ENCODE results near the gene SVEP1.
"Not testable (repeated sequence)": the region's sequence is repeated elsewhere in the genome, so short reads cannot be mapped to it uniquely, and the experiment has no call there.

SVEP1 gene

DNA sequence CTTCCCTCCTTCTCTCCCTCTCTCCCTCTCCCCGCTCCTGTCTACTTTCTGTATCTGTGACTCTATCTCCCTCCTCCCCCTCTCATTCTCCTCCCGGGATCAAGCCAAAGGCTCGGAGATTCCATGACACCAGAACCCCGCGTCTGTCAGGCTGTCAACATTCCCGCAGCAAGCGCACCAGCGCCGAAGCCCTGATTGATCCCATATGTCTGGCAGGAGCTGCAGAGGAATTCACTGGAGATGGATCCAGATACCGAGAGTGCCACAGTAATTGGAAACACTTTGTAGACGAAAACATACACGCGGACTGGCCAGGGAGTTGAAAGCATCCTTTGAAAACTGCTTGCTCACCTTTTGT lies 300 bp upstream of the SVEP1 start:
- in situ Hi-C loops (cut with HindIII; ENCODE audit: low sequenced_read_pairs) = no loop called here

DNA sequence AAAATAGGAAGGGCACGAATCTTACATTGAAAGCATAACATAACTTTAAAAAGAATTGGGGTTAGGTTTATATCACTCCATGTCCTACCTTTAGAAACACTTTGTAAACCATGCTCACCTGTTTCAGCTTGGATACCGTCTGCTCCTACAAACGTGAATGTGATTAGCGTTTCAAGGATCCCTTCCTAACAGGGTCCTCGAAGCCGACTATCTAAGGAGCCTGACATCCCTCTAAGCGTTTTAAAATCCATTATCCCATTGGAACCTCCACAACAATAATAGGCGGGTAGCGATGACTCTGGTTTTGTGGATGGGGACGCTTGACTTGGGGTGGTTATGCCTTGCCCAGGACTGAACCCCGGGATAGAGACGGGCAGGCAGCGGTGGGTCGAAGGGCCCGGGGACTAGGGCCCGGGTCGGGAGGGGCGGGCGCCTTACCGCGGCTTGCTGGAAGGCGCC lies 937 bp downstream of the SVEP1 start:
- in situ Hi-C loops (cut with HindIII; ENCODE audit: low sequenced_read_pairs) = no loop called here

DNA sequence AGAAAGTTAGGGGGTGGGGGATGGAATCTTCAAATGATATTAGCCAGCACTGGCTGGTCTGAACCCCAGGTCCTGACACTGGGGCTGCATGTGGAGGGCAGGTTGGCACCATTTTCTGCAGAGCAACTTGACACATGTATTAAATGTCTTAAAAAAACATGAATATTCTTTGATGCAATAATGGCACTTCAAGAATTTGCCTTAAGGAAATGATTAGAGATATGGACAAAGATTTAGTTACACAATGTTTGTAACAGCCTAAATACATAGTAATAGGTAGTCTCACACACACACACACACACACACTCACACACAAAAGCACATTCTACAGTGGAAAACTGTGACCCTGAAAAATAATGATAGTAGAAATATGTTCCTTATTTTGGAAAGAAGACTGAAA lies 3.6 kb downstream of the SVEP1 start:
- in situ Hi-C loops (cut with HindIII; ENCODE audit: low sequenced_read_pairs) = no loop called here

DNA sequence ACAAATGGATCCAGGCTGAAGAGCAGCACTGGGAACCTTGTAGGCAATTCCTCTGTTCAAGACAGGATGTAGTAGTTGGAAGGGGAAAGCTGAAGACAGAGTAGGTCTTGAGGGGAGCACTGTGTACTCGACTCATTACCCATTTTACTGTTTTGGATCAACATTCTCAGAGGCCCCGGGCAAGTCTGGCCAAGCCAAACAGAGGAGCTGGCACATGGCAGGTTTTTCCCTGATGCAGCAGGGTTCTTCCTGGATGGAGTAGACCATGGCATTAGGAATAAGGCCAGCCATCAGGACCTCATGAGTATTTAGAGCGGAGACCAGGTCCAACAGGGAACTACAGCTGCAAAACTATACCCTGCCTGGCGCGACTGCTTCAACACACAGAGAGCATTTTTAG lies 4.4 kb downstream of the SVEP1 start:
- in situ Hi-C loops (cut with HindIII; ENCODE audit: low sequenced_read_pairs) = no loop called here

DNA sequence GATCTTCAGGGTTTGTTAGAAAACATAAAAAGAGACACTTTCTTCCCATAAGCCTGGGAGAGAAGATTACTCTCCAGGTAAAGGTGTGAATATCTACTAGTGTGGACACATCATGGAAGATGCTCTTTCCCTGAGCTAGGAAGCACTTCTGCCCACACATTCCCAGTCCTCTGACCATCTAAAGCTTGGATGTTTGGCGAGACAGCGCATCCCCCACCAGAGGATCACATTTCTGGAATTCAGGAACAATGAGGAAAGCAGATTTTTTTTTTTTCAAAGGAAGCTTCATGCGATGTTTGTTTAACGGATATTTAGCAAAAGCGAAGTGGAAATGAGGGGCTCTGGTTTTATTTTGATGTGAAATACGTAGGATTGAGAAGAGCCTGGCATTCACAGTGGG lies 6.2 kb downstream of the SVEP1 start:
- in situ Hi-C loops (cut with HindIII; ENCODE audit: low sequenced_read_pairs) = loop anchor here (5.0 kb wide), 1 partner anchor 71 kb away; no protein-coding TSS in a partner anchor

DNA sequence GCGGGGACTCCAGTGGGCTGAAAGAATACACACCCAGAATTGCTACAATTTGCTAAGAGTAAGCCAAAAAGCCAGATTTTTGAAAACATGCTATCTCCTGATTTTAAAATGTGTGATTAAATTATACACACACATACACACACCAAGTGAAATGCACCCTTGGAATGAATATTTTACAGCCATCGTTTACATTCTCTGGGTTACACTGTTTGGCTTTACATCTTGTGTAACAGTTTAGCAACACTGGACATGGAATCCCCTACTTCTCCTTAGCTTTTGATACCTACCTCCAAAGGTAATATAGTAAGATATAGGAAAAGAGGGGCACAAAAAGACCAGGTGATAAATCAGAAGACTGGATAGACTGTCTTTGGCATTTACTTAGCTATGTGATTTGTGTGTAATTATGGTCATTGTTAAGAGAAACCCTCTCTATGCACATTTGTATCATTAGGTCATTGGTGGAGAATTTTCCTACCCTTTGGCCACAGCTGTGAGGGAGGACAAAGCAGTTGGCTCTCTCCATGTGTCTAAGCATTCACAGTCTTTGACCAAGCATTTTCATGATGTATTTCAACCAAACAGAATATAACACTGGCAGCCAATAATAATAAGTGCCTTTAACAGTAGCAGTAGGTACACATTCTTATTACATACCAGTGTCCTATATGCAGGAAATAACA lies 7.6 kb downstream of the SVEP1 start:
- in situ Hi-C loops (cut with HindIII; ENCODE audit: low sequenced_read_pairs) = loop anchor here (5.0 kb wide), 1 partner anchor 70 kb away; no protein-coding TSS in a partner anchor

DNA sequence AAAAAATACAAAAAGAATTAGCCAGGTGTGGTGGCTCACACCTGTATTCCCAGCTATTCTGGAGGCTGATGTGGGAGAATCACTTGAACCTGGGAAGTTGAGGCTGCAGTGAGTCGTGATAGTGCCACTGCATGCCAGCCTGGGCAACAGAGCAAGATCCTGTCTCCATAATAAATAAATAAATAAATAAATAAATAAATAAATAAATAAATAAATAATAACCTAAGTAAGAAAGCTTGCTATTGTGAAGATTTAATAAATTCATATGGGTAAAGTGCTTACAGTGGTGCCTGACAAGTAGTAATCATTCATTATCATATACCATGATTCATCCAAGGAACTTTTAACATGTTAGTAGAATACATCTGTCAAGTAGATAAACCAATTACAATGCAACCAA lies 13.4 kb downstream of the SVEP1 start:
- in situ Hi-C loops (cut with HindIII; ENCODE audit: low sequenced_read_pairs) = no loop called here

DNA sequence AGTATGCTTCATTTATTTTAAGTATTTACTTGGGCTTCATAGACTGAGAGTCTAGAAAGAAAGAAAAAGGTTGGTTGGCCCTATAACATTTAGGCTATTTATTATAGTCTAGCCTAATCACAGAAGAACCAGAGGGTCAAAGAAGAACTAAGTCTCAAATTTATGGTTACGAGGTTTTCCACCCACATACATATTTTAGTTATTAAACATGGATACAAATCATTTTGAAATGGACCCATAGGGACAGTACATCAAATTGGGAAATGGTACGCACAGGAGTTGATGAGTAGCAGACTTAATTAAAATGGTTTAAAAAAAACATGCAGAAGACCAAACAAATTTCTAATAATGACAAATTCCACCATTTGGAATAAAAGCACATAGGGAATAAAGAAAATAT lies 17.7 kb downstream of the SVEP1 start:
- in situ Hi-C loops (cut with HindIII; ENCODE audit: low sequenced_read_pairs) = no loop called here

DNA sequence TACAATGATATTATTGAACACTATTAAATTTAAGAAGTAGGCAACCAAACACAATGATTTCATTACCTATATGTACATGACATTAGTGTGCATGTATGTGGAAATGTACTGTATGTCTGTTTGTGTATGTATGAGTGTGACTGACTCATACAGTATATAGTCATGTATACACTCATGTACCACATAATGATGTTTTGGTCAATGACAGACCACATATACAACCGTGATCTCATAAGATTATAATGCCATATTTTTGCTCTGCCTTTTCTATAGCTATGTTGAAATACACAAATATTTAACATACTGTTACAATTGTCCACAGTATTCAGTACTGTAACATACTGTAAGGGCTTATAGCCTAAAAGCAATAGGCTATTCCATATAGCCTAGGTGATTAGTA lies 19.7 kb downstream of the SVEP1 start:
- in situ Hi-C loops (cut with HindIII; ENCODE audit: low sequenced_read_pairs) = no loop called here

DNA sequence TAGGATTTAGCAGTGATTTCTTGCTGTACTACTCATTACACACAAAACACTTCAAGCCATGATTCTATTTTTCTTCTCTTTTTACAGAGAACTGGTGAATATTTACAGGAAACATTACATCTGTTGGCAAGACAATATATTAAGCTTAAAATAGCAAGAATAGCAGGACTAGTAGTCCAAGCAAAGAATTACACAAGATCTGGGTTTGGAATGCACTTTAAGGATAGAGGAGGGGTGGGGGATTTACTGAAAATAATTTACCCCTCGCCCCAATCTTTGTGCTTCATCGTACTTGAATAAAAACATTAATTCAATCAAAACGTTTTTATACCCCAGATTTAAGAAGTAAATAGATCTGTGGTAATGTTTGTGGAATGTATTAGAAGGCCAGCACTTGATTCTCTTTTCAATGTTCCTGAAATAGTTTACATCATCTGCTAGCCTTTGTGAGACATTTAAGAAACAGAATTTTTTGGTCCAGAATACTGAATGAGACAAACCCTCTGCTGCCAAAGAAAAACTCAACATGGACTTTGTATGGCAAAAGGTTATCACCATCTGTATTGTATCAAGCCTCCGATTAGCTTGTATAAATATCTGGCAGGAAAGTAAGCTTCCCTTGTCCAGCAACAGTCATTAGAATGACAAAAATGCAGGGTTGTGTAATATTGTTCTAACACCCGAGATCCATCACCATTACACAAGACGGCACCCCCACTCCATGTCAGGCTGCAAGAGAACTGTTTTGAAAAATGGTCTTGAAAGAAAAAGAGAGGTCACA lies 23.8 kb downstream of the SVEP1 start:
- in situ Hi-C loops (cut with HindIII; ENCODE audit: low sequenced_read_pairs) = no loop called here

DNA sequence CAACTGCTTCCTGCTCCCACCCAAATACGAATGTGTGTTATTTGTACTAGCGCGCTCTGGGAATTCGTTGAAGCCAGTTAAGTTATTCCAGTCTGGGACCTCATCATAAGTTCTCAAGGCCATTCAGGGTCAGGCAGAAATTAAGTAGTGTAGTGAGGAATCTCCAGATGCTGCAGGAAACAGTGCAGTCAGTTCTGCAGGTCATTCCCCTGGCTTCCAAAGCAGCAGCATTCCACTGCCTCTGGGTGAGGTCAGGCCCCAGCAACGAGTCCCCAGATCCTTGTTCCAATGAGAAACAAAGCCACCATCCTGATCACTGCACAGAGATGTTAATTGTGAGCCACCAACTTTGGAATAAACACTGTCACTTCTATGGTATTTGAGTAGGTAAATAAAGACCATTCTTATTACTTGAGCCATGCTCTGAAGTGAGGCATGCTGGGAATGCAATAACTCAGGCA lies 33.1 kb downstream of the SVEP1 start:
- in situ Hi-C loops (cut with HindIII; ENCODE audit: low sequenced_read_pairs) = no loop called here

DNA sequence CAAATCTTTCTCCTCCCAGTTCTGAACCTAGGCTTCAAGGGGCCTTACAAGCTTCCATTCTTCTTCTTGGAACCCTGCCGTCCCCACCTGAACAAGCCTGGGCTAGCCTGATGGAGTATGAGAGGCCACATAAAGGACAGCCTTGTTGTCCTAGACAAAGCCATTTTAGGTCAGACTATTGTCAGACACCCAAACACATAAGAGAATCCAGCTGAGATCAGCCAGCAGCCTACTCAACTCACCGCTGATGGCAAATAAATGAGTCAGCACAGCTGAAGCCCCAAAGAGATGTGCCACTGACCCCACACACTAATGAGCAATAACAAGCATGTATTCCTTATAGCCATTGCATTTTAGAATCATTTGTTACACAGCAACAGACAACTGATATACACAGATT lies 33.8 kb downstream of the SVEP1 start:
- in situ Hi-C loops (cut with HindIII; ENCODE audit: low sequenced_read_pairs) = no loop called here

DNA sequence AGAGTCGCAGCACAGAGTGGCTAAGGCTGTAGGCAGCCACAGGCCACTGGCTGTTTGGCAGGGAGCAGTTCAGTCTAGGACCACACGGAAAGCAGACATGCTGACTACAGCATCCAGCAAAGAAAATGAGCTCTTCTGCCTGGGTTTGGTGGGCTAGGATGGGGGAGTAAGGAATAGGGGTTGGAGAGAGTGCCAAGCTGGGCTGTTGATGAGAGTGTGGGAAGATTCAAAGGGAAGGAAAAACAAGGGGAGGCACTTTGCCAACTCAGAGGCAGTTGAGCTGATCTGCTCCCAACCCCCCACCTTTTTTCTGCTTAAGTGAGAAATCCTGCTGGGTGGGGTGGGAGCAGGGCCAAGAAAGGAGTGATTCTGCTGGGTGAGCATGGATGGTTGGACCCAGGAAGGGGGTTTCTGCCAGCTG lies 35.9 kb downstream of the SVEP1 start:
- in situ Hi-C loops (cut with HindIII; ENCODE audit: low sequenced_read_pairs) = no loop called here

DNA sequence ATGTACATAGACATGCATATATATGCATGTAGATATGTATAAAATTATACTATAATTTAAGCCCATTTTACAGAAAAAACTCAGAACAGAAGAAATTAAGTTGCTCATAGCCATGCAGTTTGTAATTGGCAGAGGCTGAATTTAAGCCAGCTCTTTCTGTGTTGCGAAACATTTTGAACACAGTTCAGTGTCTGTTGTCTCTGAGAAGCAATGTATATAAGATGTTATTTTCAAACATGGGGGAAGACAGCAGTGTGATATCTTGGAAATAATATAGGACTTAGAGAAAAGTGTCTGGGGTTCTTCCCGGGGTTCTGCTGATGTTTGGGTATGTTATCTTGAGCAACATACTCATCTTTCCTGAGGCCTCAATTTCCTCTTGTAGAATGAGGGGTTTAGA lies 37.6 kb downstream of the SVEP1 start:
- in situ Hi-C loops (cut with HindIII; ENCODE audit: low sequenced_read_pairs) = no loop called here

DNA sequence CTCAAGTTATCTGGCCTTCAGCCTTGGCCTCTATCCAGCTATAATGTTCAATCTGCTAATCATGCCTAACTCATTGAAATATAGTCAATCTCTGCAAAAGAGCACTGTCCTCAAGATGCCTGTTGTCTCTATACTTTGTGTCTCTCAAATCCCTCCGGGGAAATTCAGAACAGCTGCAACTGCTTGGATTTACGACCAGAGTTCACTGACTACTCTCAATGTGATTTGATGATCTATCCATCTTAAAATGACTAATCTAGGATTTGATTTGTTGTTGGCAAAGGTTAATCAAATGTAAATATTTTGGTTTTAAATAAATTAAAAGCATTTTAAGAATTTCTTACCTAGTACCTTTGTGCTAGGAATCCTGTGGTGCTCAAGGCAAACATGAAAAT lies 40.9 kb downstream of the SVEP1 start:
- in situ Hi-C loops (cut with HindIII; ENCODE audit: low sequenced_read_pairs) = no loop called here

DNA sequence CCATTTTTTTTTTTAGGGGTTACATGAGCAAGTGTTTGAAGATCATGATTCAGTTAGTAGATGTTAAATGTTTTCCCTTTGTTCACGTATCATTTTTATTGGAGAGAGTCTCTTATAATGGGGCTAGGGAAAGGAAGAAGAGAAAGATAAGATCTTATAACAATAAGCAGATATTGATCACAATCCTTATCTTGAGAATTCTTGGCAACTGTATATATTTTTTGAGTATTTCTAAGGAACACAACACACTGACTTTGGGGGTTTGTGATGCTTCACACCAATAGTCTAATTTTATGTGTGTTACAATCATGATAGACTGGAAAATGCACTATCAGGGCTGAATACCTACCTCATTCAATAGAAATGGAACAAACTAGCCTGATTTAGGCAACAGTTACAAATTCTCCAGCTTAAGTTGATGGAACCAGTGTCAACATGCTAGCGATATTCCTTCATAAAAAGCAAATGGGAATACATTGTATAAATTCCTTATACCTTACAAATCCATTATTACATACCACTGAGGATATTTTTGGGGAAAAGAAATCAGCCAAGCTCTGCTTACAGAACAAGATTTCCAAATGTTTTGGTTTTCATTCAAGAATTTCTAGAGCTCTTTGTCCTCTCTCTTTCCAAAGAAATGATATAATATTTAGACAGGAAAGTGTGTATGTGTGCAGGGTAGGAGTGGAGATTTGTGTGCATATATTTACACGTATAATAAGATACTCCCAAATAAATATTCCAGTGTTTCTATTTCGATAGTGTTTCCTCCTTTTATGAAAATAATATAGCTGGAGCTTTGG lies 41.5 kb downstream of the SVEP1 start:
- in situ Hi-C loops (cut with HindIII; ENCODE audit: low sequenced_read_pairs) = no loop called here

DNA sequence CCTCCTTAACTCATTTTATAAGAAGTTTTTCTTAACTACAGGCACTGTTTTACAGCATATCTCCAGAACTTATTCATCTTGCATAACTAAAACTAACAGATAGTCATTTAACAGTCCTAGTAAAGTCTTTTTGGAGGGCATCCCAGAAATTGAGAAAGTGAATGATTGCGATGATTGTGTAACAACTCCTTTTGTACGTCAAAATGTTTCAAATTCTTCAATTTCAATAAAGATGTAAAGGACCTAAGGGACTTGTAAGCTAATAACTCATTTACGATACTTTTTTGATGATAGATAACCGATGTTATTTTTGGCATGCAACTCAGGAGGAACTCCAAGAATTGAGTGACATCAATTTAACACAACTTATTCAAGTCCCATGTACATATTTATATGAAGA lies 42.7 kb downstream of the SVEP1 start:
- in situ Hi-C loops (cut with HindIII; ENCODE audit: low sequenced_read_pairs) = no loop called here

DNA sequence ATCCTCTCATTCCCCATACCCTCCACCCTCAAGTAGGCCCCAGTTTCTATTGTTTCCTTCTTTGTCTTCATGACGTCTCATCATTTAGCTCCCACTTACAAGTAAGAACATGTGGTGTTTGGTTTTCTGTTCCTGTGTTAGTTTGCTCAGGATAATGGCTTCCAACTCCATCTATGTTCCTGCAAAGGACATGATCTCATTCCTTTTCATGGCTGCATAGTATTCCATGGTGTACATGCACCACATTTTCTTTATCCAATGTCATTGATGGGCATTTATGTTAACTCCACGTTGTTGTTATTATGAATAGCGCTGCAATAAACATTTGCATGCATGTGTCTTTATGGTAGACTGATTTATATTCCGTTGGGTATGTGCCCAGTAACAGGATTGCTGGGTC lies 45.4 kb downstream of the SVEP1 start:
- in situ Hi-C loops (cut with HindIII; ENCODE audit: low sequenced_read_pairs) = not testable (repeated sequence)

DNA sequence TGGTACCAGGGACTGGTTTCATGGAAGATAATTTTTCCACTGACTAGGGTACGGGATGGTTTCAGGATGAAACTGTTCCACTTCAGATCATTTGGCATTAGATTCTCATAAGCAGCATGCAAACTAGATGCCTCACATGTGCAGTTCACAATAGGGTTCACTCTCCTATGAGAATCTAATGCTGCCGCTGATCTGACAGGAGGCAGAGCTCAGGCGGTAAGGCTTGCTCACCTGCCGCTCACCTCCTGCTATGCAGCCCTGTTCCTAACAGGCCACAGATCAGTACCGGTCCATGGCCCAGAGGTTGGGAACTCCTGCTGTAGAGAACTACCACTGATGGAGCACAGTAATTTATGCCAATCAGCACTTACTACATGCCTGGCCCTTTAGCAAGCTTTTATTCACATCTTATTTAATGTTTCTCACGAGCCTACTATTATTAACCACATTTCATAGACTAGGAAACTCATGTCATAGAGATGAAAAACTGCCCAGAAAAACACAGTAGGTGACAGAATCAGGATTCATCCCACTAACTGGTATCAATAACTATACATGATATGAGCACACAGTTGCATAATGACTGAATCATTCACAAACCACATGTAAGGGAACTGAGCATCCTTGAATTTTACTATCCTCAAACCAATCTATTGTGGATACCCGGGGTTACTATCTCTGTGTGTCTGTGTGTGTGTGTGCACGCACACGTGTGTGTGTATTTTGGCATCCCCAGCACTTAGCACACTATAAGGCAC lies 46.5 kb downstream of the SVEP1 start:
- in situ Hi-C loops (cut with HindIII; ENCODE audit: low sequenced_read_pairs) = no loop called here

DNA sequence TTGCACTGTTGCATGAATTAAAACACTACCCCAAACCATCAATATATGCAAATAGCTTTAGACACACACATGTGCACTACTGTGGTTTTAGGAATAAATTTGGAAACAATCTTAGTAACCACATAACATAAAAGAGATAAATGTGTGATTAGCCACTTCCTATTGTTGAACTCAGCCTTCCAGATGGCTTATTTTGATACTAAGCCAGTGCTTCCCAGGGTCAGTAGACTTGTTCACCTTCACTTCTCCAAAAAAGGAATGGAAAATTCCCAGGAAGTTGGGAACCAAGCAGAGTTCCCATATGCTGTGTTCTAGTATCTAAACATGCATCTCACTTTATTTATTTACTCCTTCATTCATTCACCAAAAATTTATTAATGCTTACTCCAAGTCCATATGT lies 47.8 kb downstream of the SVEP1 start:
- in situ Hi-C loops (cut with HindIII; ENCODE audit: low sequenced_read_pairs) = no loop called here

DNA sequence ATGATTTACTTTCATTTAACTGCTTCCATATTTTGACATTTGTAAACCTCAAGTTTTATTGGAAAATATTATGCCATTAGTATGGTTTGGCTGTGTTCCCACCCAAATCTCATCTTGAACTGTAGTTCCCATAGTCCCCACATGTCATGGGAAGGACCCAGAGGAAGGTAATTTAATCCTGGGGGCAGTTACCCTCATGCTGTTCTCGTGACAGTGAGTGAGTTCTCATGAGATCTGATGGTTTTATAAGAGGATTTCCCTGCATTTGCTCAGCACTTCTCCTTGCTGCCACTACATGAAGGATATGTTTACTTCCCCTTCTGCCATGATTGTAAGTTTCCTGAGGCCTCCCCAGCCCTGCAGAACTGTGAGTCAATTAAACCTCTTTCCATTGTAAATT lies 48.3 kb downstream of the SVEP1 start:
- in situ Hi-C loops (cut with HindIII; ENCODE audit: low sequenced_read_pairs) = not testable (repeated sequence)
